ENCODE data around the gene PIK3R3. TPM values are rescaled to one million over a fixed set of nuclear protein-coding genes. Genes with fewer than 3 reads are reported as not detected.
"Not testable (repeated sequence)": the region's sequence is repeated elsewhere in the genome, so short reads cannot be mapped to it uniquely, and the experiment has no call there.

PIK3R3 gene
- polyA plus RNA-seq, 1 donor: 35.8 TPM

DNA sequence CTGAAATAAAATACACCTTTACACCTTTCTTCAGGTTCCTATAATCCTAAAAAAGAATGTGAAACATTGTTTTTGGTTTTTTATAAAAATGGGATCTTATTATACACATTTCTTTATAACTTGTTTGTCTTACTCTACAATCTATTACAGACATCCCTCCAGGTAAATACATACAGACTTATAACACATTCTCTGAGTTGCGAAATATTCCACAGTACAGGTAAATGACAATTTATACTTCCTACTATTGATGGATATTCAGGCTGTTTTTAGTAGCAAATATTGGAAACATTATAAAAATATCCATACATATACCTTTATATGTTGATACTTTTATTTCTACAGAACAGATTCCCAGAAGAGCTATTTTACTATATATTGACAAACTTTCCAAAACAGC lies 20.3 kb downstream of the PIK3R3 start:
- no peak for DNase-seq

DNA sequence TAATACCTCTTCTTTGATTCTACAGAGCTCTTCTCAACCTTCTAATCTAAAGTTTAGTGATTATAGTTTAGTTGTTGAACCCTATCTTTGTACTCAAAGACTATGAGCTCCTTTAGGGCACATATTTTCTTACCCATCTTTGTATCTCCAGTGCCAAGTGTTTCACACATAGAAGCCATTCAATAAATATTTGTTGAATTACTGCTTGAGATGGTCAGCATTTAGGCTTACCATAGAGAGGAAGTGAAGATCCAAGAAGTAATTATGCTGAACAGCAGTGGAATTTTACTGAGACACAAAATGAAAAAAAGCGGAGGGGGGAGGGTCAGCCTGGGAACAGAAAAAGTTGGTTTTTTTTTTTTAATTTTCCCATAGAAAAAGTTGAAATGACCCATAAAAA lies 21.9 kb downstream of the PIK3R3 start:
- DNase-seq: no peak

DNA sequence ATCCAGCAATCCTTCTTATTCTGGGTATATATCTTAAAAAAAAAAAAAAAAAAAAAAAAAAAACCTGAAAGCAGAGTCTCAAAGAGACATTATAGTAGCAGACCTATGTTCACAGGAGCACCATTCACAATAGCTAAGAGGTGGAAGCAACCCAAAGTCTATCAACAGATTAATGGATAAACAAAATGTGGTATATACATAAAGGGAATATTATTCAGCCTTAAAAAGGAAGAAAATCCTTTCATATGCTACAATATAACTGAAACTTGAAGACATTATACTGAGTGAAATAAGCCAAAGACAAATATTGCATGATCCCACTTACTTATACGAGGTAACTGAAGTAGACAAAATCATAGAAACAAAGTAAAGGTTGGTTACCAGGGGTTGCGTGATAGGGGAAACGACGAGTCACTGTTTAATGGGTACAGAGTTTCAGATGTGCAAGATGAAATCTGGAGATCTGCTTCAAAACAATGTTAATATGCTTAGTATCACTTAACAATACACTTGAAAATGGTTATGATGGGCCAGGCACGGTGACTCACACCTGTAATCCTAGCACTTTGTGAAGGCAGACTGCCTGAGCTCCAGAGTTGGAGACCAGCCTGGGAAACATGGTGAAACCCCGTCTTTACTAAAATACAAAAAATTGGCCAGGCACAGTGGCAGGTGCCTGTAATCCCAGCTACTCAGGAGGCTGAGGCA lies 29.5 kb downstream of the PIK3R3 start:
- DNase-seq: no peak

DNA sequence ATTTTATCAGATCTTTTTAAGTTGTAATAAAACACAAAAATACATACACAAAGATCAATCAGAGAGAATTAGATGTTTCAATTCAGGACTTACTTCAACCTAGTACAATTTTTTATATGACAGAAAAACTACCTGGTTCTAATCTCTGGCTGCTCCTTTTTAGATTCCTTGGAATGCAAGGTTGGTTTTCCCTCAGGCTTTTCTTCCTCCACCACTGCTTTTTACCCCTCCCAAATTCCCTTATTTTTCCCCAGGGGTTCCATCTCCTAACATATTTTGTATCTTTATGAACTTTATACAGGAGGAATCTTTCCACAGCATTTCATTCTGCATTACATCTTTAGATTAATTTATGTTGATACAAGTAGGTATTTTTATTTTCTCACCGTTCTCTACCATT lies 33.2 kb downstream of the PIK3R3 start:
- no peak for DNase-seq

DNA sequence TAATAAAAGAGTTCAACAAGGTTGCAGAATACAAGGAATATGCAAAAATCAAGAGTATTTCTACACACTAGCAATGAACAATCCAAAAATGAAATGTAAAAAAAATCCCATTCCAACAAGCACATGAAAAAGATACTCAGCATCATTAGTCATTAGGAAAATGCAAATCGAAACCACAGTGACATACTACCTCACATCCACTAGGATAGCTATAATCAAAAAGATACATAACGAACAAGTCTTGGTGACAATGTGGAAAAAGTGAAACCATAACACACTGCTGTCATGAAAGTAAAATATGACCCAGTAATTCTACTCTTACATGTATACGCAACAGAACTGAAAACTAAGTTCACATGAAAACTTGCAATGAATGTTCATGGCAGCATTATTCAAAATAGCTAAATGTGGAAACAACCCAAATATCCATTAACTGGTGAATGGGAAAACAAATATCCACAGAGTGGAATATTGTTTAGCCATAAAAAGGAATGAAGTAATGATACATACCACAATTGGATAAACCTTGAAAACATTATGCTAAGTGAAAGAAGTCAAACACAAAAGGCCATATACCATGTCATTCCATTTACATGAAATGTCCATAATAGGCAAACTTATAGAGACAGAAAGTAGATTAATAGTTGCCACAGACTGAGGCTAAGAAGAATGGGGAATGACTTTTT lies 34.3 kb downstream of the PIK3R3 start:
- DNase-seq: no peak

DNA sequence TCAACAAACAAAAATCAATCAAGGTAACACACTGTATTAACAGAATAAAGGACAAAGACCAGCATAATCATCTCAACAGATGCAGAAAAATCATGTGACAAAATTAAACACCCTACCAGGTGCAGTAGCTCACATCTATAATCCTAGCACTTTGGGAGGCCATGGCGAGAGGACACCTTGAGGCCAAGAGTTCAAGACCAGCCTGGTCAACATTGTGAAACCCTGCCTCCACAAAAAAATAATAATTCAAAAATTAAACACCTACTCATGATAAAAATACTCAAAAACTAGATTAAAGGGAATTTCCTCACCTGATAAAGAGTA lies 35.3 kb downstream of the PIK3R3 start:
- no peak for DNase-seq

DNA sequence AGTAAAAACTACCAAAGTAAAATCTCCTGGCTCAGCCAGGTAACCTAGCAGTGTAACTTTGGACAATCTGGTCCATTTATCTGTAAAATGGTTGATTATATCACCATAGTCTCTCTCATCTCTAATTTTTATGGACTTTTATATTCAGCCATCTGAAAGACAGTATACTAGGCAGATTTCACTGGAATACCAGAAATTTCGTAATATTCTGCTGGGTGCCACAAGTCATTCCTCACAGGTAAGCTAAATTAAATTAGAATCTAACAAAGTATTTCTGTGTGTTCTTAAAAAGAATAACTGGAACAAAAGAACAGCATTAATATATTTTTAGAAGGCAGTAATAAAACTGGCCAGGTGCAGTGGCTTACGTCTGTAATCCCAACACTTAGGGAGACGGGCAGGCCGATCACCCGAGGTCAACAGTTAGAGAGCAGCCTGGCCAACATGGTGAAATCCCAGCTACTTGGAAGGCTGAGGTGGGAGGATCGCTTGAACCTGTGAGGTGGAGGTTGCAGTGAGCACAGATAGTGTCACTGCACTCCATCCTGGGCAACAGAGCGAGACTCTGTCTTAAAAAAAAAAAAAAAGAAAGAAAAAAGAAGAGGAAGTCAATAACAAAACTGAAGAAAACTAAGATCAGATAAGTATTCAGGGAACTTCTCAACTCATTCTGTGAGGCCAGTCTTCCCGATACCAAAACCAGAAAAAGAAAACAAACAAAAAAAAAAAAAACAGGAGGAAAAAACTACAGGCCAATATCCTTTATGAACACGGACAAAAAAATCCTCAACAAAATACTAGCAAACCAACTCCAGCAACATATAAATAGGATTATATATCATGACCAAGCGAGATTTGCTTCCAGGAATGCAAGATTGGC lies 35.9 kb downstream of the PIK3R3 start:
- no peak for DNase-seq

DNA sequence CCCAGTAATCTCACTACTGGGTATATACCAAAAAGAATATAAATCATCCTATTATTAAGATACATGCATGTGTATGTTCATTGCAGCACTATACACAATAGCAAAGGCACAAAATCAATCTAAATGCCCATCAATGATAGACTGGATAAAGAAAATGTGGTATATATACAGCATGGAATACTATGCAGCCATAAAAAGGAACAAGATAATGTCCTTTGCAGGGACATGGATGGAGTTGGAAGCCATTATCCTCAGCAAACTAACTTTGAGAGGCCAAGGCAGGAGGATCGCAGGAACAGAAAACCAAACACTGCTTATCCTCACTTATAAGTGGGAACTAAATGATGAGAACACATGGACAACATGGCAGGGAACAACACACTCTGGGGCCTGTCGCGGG lies 37.3 kb downstream of the PIK3R3 start:
- DNase-seq: not testable (repeated sequence)

DNA sequence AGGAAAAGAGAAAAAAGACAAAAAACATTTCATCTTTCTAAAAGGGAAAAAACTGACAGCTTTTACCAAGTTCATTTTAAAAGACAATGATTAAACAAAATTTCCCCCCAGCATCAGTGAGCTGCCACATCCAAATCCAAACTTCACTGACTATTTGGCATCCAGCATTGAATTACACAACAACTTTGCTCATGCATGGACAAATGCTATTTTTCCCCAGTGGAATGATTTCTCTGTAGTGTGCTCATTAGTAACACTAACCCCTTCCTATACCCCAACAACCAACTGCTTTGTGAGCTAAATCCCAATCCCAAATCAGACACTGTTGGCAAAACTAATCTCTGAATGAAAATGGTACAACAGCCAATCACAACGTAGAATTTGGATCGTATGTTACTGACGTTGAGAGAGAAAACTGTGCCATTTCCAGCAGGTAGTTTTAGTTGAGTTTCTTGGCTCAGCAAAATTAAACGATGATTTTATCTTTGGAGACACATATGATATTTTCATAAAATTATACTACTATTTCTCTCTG lies 37.9 kb downstream of the PIK3R3 start:
- DNase-seq: peak; percentile 5

DNA sequence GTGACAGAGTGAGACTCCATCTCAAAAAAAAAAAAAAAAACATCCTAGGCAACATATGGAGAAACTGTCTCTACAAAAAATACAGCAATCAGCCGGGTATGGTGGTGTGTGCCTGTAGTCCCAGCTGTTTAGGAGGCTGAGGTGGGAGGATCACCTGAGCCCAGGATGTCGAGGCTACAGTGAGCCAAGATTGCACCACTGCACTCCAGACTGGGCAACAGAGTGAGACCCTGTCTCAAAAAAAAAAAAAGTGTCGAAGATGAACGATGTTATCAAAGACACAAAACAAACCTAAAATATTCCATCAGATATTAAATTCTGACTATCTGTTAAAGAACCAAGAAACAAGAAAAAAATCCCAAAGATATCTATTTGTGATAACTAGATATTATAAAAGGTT lies 38.6 kb downstream of the PIK3R3 start:
- not testable (repeated sequence) for DNase-seq

DNA sequence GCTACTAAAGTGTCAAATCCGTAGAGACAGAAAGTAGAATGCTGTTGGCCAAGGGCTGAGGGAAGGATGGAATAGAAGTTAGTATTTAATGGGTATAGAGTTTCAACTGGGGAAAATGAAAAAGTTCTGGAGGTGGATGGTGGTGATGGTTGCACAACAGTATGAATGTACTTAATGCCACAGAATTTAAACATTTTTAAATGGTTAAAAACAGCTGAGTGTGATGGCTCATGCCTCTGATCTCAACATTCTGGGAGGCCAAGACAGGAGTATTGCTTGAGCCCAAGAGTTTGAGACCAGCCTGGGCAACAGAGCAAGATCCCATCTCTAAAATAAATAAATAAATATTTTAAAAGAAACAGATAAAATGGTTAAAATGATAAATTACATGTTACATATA lies 44.5 kb downstream of the PIK3R3 start:
- no peak for DNase-seq

DNA sequence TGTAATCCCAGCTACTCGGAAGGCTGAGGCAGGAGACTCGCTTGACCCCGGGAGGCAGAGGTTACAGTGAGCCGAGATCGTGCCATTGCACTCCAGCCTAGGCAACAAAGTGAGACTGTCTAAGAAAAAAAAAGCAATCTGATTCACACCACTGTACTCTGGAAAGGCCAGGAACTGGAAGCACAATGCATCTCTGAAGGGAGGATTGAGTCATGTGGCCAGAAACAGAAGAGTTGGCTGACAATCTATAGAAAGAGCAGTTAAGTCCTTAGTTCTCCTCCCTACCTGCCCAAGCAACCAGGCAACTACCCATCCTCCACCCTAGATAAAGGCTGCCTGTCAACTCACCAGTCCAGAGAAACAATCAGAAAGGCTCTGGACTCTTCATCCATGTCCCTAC lies 45.9 kb downstream of the PIK3R3 start:
- DNase-seq: no peak

DNA sequence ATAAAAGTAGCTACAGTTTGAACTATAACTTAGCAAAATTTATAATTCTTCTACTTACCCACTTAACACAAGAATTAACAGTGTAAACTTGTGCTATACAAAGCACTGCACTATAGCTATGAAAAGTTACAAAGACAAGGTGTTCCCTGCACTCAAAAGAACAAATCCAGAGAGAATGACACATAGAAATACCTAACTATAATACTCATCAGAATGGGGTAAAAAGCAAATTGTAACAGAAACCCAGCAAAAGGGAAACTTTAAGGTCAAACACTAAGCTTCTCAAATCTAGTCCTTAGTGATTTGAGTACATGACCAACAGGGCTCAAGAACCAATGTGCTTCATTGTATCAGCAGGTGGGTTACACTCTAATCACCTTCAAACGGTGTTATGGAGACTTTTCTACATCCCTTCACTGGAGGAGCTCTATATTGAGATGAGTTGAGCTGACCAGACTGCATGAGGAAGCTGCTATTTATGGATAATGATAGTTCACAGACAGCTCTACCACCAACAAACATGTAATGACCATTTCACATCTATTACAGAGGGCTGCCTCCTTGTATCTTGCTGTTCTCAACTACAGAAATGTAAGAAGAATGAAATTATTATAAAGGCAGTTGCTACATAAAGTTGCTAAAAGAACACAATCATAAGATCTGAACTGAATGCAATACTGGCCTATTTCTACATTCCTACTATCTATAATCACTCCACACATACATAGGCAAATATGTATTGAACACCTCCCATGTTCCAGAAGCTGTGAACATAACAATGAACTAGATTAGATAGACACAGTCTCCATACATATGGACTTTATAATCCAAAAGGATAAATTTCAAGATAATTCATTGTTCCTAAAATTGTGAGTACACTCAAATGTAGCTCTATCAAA lies 47.6 kb downstream of the PIK3R3 start:
- DNase-seq: no peak

DNA sequence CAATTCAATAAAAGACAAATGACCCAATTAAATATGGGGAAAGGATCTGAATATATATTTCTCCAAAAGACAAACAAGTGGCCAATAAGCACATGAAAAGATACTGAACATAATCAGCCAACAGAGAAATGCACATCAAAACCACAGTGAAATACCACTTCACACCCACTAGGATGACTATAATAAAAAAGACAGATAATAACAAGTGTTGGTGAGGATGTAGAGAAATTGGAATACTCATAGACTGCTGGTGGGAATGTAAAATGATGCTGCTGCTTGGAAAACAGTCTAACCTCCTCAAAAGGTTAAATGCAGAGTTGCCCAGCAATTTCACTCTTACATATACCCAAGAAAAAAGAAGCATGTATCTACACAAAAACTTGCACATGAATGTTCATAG lies 48.9 kb downstream of the PIK3R3 start:
- no peak for DNase-seq

DNA sequence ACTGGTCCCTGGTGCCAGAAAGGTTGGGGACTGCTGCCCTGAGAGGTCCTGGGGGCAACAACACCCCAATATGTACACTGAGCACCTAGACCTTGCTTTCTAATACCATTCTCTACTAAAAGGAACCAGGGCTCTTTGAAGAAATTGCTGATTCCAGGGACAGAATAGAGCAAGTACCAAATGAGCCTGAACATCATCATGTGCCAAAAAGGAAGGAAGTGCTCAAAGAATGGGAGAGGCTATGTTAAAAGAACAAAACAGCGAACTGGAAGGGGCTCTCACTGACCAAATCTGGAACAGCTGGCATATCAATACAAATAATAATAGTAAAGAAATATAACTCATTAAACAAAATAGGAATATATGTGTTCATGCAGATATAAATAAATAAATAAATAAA lies 50.8 kb downstream of the PIK3R3 start:
- no peak for DNase-seq

DNA sequence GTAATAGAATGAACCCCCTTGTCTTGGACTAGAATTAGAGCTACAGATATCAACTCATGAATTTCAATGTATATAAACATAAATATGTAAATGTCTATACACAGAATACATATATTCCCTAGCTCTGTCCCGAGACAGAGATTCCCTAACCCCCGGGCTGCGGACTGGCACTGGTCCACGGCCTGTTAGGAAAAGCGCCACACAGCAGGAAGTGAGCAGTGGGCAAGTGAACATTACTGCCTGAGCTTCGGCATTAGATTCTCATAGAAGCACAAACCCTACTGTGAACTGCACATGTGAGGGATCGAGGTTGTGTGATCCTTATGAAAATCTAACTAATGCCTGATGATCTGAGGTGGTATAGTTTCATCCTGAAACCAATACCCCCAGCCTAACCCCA lies 51.2 kb downstream of the PIK3R3 start:
- no peak for DNase-seq

DNA sequence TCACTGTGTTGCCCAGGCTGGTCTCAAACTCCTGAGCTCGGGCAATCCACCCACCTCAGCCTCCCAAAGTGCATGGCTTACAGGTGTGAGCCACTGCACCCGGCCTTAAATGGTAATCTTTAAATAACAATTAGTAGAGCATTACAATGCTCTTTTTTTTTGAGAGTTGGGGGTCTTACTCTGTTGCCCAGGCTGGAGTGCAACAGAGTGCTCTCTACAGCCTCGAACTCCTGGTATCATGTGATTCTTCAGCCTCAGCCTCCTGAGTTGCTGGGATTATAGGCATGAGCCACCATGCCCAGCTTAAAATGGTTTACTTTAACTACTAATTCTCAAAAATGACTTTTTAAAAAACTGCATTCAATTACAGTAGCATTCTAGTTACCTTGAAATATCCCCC lies 52.2 kb downstream of the PIK3R3 start:
- DNase-seq: no peak

DNA sequence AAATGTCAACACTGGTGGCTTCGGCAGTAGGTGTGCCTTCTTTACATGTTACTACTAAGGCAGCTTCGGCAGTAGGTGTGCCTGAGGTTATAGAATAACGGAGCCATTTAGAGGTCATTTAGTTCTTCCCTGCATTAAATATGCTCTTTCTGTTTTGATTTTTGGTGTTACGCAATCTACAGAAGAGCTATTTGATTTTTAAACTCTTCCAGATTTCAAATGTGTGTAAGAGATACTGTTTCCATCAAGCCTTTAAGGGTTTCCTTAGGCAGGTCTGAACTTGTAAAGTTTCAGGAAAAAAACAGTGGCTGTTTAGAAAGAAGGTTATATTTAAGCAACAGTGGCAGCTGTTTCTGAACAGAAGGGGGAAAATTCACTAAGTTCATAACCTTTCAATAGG lies 54.8 kb downstream of the PIK3R3 start:
- DNase-seq: no peak

DNA sequence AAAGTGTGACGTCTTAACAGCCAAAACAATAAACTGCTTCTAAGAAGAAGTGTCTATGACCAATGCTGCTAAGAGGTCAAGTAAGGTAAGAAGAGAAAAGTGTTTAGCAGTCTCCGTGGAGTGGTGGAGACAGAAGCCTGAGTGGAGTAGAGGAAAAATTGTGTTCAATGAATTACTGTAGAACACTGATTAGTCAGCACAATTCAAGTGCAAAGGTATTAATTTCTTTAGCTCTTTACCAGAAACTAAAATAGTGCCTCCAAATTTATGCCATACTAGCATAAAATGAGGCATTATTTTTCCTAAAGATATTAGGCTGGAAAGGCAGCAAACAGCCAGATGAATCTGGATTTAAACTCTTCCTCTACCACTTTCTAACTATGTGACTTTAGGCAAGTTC lies 56.1 kb downstream of the PIK3R3 start:
- DNase-seq: no peak

DNA sequence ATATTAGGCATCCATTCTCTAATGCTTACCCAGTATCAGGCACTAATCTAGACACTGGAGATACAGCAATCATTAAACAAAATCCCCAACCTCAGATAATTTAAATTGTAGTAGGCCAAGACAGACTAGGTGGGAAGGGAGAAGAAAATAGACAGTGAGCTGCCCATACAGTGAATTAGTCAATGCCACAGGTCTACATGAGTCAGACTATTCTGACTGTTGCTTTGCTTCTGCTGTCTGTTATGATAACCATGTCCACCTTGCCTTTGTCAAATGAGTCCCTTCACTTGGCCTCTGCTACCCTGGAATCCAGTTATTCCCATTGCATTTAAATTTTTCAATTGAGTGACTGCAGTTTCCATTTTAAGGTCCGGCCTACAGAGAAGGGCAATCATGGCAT lies 59.5 kb downstream of the PIK3R3 start:
- DNase-seq: no peak

DNA sequence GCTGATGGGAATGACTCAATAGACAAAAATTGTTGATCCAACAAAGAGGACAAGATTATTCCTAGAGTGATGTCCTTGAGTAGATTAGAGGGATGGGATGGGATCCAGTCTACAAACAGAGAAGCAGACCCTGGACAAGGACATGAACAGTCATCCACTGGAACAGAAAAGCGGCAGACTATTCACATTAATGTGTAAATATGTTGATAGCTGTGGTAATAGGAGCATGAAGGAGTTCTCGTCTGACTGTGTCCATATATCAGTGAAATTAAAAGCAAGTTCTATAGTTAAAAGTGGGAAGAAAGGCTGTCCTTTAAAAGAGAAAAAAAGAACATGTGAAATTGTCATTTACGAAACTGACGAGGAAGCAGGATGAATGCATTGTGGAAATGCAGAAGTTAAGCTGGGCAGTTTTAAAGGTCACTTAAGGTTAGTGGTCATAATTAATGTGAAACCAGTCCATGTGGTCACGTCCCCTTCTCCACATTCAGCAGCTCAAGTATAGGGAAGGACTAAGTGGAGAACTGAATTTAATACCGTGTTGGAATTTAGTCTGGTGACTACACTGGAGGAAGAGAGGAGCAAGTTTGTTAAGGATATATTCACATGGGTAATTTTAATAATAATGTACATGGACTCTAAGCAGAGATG lies 62.1 kb downstream of the PIK3R3 start:
- no peak for DNase-seq
